Vein endothelial cell (primary cell): ENCODE measurements around the gene GLT1D1. TPM values are rescaled to one million over a fixed set of nuclear protein-coding genes. Genes with fewer than 3 reads are reported as not detected.

Source experiments
- total RNA-seq: library from RNA; depleted of rRNA; stranded (reverse); fragments of >200 nt; gene quantifications from 2 replicates; pipeline ENCODE4 v1.2.3, GENCODE V29; 2012

The GLT1D1 gene
- total RNA-seq = not detected in 2 replicates

GRCh38 chr12:128852885-128853599, at the start of gene GLT1D1:
GLT1D1 (plus strand) TSS chr12:128853478; CDS start chr12:128853582, 104 bp downstream.

GRCh38 chr12:128823916-128824839, 29.1 kb upstream of the GLT1D1 start, which contains the start of gene SLC15A4:
SLC15A4 (minus strand) TSS chr12:128823958; CDS start chr12:128823943, 15 bp downstream.

Other genes with a start within 250 kb of the GLT1D1 start
- gene SLC15A4, start 29.5 kb upstream of the GLT1D1 start, total RNA-seq = 28.8 and 41.5 TPM in 2 replicates